ENCODE measurements around the gene CPZ. TPM values are rescaled to one million over a fixed set of nuclear protein-coding genes. Genes with fewer than 3 reads are reported as not detected.

CPZ gene
- total RNA-seq, 2 experiments from 2014 or later, result not detected

DNA sequence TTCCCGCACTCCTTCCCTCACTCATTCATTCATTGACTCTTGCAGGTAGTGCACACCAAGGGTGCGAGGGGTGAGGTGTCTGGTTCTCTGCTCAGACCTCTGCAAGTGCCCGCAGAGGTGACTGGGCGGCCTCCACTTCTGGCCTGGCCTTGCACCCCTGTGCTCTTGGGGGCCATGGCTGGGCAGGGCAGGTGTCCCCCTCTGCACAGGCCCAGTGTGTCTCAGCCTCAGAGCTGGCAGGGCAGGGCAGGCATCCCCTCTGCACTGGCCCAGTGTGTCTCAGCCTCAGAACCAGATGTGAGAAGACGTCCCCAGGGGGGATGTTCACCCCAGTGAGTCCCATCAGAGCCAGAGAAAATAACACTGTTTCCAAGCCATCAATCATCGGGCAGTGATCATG, 16.8 kb downstream of the CPZ start:
- Mint-ChIP-seq H3K36me3 (ENCODE audit: low read depth) (no peaks in the 10 kb centered on the region), H3K27ac (no peak overlapping the region), H3K9me3 (ENCODE audit: low read depth) (no peaks in the 10 kb centered on the region), H3K4me3 (no peak overlapping the region), H3K4me1 (no peaks in the 10 kb centered on the region), H3K27me3 (peaks cover 4% of the 10 kb centered on the region)
- DNase-seq, result no peak
- CTCF ChIA-PET, result no interaction called here
- no peak for ATAC-seq
- POLR2A ChIA-PET, result no interaction called here
- intact Hi-C loops (cut with DNase I, micrococcal nuclease), result loop anchor here in 1 of 2 experiments (10.0 kb wide), 1 partner anchor 305 kb away; no protein-coding TSS in a partner anchor

DNA sequence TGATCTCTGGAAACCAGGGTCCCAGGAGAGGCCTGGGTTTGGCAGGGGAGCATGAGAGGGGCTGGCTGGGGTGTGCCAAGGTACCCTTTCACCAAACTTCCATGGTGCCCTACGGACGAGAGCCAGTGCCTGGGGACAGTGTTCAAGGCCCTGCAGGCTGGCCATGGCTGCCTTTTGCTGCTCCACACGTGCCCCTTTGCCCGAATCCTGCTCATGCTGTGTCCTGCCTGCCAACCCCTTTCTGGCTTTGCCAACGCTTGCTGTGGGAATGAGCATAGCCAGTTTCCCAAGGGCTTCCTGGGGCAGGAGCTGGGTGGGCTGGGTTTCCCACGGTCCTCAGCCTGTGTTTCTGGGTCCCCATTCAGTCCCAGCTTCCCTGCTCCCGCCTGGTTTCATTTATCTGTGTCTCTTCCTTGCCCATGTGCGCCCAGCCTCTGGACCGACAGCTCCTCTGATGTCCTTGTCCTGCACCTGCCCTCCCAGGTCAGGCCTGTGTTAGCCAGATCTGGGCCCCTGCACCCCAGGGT, 17.3 kb downstream of the CPZ start:
- no peaks in the 10 kb centered on the region for H3K4me1 Mint-ChIP-seq
- no peak overlapping the region for H3K4me3 Mint-ChIP-seq
- H3K36me3 Mint-ChIP-seq (ENCODE audit: low read depth), result no peaks in the 10 kb centered on the region
- ChIA-PET POLR2A (no interaction called here), CTCF (no interaction called here)
- no peaks in the 10 kb centered on the region for H3K9me3 Mint-ChIP-seq (ENCODE audit: low read depth)
- H3K27me3 Mint-ChIP-seq, result peaks cover 4% of the 10 kb centered on the region
- H3K27ac Mint-ChIP-seq, result no peak overlapping the region
- no peak for ATAC-seq
- DNase-seq, result no peak
- intact Hi-C loops (cut with DNase I, micrococcal nuclease), result loop anchor here in 1 of 2 experiments (10.0 kb wide), 1 partner anchor 305 kb away; no protein-coding TSS in a partner anchor

DNA sequence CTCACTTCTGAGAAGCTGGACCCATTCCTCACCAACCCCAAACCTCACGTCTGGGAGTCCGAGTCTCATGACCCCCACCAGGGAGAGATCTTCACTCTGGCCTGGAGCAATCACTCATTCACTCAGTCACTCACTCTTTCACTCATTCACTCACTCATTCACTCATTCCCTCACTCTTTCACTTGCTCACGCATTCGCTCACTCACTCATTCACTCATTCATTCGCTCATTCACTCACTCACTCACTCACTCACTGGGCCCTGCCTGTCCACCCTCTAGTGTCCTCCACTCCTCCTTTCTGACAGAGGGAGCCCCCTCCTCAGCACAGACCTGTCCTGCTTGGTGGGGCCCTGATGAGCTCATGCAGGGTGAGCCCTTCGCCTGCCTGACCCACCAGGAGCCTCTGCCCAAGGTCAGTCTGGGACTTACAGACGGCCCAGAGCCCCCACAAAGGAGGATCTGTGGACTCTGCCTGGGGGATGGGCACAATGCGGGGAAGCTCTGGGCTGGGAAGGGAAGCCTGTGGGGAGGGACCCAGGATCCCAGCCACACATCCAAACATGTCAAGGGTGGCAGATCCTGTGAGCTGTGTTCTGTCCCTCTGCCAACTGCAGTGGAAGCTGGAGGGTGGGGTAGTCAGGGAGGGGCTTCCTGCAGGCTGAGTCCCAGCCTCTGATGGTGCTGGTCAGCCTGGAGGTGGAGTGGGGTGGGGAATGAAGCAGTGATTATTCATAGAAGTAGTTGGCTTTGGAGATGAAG, 18.5 kb downstream of the CPZ start:
- H3K27me3 Mint-ChIP-seq, result peaks cover 4% of the 10 kb centered on the region
- POLR2A ChIA-PET, result no interaction called here
- ATAC-seq (no peak), DNase-seq (no peak)
- intact Hi-C loops (cut with DNase I, micrococcal nuclease), result no loop called here
- H3K27ac Mint-ChIP-seq, result no peak overlapping the region
- H3K4me3 Mint-ChIP-seq, result no peak overlapping the region
- no peaks in the 10 kb centered on the region for H3K36me3 Mint-ChIP-seq (ENCODE audit: low read depth)
- CTCF ChIA-PET, result interaction anchor here (0.6 to 0.7 kb wide), 3 partner anchors 50 to 297 kb away, joined by 3 read pairs; no protein-coding TSS in a partner anchor
- H3K9me3 Mint-ChIP-seq (ENCODE audit: low read depth), result no peaks in the 10 kb centered on the region
- H3K4me1 Mint-ChIP-seq, result no peaks in the 10 kb centered on the region

DNA sequence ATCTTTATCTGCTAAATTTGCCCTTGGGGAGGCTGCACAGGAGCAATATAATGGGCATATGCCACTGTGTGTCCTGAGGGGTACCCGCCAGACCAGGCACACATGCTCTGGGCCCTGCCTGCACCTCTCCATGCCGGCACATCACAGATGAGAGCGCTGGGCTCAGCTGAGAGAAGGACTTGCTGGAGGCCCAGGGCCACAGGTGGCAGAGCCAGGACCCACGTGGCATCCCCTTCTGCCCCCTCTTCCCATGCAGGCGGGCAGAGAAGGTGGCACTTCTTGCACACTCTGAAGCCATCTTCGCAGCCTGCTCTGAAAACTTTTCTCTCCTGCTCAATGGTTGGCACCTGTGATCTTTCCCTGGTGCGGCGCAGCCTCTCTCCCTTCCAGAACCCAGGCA, 20.1 kb downstream of the CPZ start:
- Mint-ChIP-seq H3K9me3 (ENCODE audit: low read depth) (no peaks in the 10 kb centered on the region), H3K36me3 (ENCODE audit: low read depth) (no peaks in the 10 kb centered on the region), H3K27me3 (peaks cover 4% of the 10 kb centered on the region), H3K27ac (no peak overlapping the region), H3K4me3 (no peak overlapping the region), H3K4me1 (no peaks in the 10 kb centered on the region)
- intact Hi-C loops (cut with DNase I, micrococcal nuclease), result no loop called here
- ChIA-PET POLR2A (no interaction called here), CTCF (no interaction called here)
- DNase-seq, result no peak
- ATAC-seq, result no peak

DNA sequence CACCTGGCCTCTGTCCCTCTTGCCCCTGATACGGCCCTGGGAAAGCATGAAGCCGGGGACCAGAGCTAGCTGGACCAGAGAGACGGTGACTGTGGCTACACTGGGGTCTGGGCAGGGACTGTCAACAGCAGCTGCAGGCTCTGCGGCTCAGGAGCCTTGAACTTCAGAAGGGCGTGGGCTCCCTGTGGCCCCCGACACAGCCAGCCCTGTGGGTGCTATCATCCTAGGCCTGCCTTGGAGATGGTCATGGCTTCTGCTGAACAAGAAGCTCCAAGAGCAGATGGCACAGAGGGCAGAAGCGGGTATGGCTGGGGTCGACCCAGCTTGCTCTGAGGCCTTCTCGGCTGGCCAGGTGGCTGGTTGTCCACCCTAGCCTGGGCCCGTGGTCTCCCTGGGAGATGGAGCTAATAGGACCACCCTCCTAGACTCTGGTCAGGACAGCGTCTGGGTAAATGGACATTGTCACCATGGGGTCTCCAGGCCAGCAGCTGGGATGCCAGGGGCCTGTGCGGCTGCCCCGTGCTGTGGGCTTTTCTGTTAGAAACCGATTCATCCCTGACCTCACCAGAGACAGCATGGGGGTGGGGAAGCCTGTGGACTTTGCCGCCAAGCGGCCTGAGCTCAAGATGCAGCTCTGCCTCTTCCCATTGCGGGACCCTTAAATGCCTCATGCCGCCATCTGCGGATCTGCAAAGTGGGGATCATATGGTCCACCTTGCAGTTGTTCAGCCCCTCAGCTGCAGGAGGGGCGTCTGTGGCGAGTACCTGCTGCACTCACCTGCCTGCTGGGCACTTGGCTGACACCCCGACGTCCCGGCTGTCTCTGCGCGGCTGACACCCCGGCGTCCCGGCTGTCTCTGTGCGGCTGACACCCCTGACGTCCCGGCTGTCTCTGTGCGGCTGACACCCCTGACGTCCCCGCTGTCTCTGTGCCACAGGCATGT, 21.1 kb downstream of the CPZ start:
- H3K27me3 Mint-ChIP-seq, result peaks cover 4% of the 10 kb centered on the region
- no peak overlapping the region for H3K4me3 Mint-ChIP-seq
- H3K36me3 Mint-ChIP-seq (ENCODE audit: low read depth), result no peaks in the 10 kb centered on the region
- no peaks in the 10 kb centered on the region for H3K4me1 Mint-ChIP-seq
- H3K9me3 Mint-ChIP-seq (ENCODE audit: low read depth), result no peaks in the 10 kb centered on the region
- H3K27ac Mint-ChIP-seq, result no peak overlapping the region
- ChIA-PET POLR2A (interaction anchor here (0.6 kb wide), 1 partner anchor 17 kb away, joined by 4 read pairs; no protein-coding TSS in a partner anchor), CTCF (no interaction called here)
- ATAC-seq (no peak), DNase-seq (no peak)
- intact Hi-C loops (cut with DNase I, micrococcal nuclease), result no loop called here

DNA sequence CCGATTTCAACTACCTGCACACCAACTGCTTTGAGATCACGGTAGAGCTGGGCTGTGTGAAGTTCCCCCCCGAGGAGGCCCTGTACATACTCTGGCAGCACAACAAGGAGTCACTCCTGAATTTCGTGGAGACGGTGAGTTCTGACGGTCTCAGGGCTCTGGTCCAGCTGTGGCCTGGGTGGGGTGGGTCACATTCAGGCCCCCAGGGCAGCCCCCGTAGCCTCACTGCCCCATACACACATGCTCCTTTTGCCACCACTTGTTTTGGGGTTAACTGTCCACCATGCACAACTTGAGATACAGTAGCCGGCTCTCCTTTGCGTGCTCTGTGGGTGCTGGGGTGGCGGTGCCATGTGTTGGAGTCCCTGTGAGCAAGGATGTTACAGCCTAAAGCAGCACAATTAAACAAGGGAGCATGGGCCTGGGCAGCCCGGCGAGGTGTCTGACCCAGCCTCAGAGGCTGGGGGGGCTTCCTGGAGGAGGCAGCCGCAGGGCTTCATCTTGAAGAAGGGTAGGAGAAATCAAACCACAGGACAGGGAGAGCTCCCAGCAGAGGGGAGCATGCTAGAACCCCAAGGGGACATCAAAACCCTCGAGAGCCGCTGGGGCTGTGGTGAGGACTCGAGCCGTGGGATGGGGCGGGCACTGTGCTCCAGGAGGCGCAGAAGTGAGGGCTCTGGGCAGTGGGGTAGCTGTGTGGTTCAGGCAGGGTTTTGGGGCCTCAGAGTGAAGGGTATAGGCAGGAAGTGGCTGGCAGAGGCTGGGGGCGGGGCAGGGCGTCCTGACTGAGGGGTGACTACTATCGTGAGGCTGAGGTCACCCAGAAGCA, 22.0 kb downstream of the CPZ start:
- DNase-seq (no peak), ATAC-seq (no peak)
- intact Hi-C loops (cut with DNase I, micrococcal nuclease), result no loop called here
- no peak overlapping the region for H3K27ac Mint-ChIP-seq
- no peaks in the 10 kb centered on the region for H3K36me3 Mint-ChIP-seq (ENCODE audit: low read depth)
- H3K4me3 Mint-ChIP-seq, result no peak overlapping the region
- H3K27me3 Mint-ChIP-seq, result no peaks in the 10 kb centered on the region
- no peaks in the 10 kb centered on the region for H3K4me1 Mint-ChIP-seq
- H3K9me3 Mint-ChIP-seq (ENCODE audit: low read depth), result no peaks in the 10 kb centered on the region
- ChIA-PET CTCF (no interaction called here), POLR2A (no interaction called here)

DNA sequence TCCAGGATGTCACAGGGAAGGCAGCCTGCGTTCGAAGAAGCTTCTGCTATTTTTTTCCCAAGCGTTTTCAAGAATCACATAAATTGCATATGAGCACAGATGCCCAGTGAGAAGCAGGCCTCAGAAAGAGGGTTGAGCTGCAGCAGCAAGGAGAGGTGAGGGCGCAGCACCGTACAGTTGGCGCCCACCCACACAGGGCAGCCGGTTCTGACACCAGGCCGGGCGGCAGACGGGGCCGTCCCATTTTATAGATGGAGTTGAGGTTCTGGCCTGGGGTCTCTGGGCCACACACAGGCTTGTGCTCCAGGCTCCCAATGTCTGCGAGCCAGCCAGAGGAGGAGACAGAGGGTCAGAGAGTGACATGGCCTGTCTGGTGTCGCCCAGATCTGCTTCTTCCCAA, 22.8 kb downstream of the CPZ start:
- ChIA-PET POLR2A (no interaction called here), CTCF (no interaction called here)
- Mint-ChIP-seq H3K9me3 (ENCODE audit: low read depth) (no peaks in the 10 kb centered on the region), H3K27ac (no peak overlapping the region), H3K36me3 (ENCODE audit: low read depth) (no peaks in the 10 kb centered on the region), H3K4me1 (no peaks in the 10 kb centered on the region), H3K4me3 (no peak overlapping the region), H3K27me3 (no peaks in the 10 kb centered on the region)
- ATAC-seq, result no peak
- intact Hi-C loops (cut with DNase I, micrococcal nuclease), result no loop called here
- DNase-seq, result no peak

DNA sequence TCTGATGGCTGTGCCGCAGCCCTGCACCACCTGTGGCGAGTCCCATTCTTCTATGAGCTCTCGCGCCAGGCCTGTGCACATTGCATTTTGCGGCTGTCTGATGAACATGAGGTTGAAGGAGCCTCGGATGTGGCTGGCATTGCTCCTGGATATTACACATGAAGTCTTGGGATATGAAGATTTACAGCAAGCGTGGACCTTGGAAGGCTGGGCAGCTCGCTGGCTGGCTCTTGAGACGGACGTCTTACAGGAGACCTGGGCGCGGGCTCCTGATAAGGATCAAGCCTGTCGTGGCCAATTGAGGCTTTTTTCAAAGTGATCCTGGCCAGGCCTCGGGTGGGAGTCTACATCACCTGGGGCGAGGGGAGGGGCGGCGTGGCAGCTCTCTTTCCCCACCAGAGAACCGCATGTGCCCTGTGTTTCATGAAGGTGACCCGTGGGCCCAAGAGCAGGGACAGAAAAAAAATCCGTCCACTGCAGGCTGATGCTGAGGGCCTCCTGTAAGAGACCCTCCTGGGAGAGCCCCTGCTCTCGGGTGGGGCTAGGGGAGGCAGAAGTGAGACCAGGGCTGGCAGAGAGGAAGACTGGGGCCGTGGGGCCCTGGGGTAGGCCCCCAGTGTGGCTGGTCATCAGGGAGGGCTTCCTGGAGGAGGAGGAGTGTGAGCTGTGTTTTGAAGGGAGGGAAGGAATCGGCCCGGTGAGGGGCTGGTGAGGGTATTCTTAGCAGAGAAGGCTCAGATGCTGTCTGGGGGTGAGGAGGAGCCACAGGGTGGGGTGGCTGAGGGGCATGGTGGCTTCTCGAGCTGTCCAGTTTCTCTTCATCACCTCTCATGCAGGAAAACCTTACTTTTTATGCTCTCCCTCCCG, 23.6 kb downstream of the CPZ start:
- Mint-ChIP-seq H3K4me3 (no peak overlapping the region), H3K27me3 (no peaks in the 10 kb centered on the region), H3K27ac (no peak overlapping the region), H3K4me1 (no peaks in the 10 kb centered on the region), H3K9me3 (ENCODE audit: low read depth) (no peaks in the 10 kb centered on the region), H3K36me3 (ENCODE audit: low read depth) (no peaks in the 10 kb centered on the region)
- DNase-seq (no peak), ATAC-seq (no peak)
- ChIA-PET CTCF (no interaction called here), POLR2A (no interaction called here)
- intact Hi-C loops (cut with DNase I, micrococcal nuclease), result no loop called here

DNA sequence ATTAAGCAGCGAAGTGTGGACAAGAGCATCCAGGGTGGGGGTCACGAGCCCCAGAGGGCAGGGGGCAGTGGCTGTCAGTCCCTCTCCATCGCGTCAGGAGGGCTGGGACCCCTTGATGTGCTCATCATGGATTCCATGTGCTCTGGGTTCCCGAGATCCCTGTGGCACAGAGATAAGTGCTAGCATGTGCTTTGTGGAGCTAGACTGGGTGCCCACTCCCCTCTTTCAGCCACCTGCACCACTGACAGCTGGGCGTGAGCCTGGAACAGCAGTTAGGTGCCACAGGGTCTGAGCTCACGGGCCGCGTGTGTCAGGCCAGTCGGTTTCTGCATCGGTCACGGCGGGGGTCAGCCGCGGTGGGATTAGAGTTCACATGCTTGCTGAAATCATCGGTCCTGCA, 24.3 kb downstream of the CPZ start:
- CTCF ChIA-PET, result no interaction called here
- Mint-ChIP-seq H3K36me3 (ENCODE audit: low read depth) (no peaks in the 10 kb centered on the region), H3K4me3 (no peak overlapping the region), H3K27me3 (no peaks in the 10 kb centered on the region), H3K9me3 (ENCODE audit: low read depth) (no peaks in the 10 kb centered on the region), H3K27ac (no peak overlapping the region), H3K4me1 (no peaks in the 10 kb centered on the region)
- intact Hi-C loops (cut with DNase I, micrococcal nuclease), result no loop called here
- DNase-seq (no peak), ATAC-seq (no peak)
- POLR2A ChIA-PET, result no interaction called here

DNA sequence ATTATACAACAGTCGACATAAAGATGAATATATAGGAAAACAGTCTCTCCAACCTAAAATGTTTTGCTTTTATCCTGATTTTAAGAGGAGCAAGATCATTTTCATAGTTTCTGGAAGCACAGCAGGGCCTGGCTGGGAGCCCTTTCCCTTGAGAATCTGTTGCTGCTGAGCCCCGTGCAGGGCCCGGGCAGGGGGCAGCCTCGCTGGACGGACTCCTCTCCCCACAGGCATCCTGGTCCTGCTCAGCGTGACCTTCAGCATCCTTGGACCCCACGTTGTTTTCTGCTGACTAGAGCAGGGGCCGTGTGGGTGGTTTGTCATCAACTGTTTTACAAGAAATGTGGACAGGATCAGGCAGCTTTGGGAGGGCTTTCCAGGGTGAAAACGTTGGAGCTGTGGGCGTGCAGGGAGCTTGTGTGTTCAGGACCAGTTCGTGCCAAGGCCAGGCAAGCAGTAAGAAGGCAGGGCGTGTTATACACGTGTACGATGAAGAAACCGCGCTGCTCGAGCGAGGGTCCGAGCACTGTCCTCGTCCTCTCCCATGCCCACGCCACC, 25.0 kb downstream of the CPZ start:
- POLR2A ChIA-PET, result no interaction called here
- intact Hi-C loops (cut with DNase I, micrococcal nuclease), result no loop called here

More for the DNA sequence above, 25.0 kb downstream of the CPZ start:
- no peak for ATAC-seq
- H3K9me3 Mint-ChIP-seq (ENCODE audit: low read depth), result no peaks in the 10 kb centered on the region
- H3K4me3 Mint-ChIP-seq, result no peak overlapping the region
- DNase-seq, result no peak
- H3K27me3 Mint-ChIP-seq, result no peaks in the 10 kb centered on the region
- CTCF ChIA-PET, result interaction anchor here (0.7 kb wide), 1 partner anchor 105 kb away, joined by 3 read pairs; no protein-coding TSS in a partner anchor
- no peak overlapping the region for H3K27ac Mint-ChIP-seq
- no peaks in the 10 kb centered on the region for H3K36me3 Mint-ChIP-seq (ENCODE audit: low read depth)
- no peaks in the 10 kb centered on the region for H3K4me1 Mint-ChIP-seq

Measured in activated CD4-positive, alpha-beta T cell treated with anti-CD3 and anti-CD28 coated beads for 36 hours (primary cell).